ENCODE measurements around the gene TTI1. TPM values are rescaled to one million over a fixed set of nuclear protein-coding genes. Genes with fewer than 3 reads are reported as not detected.

TTI1 gene
- total and polyA plus RNA-seq, 7 donors, result 11.4 to 29.7 (median 15.4) TPM

DNA sequence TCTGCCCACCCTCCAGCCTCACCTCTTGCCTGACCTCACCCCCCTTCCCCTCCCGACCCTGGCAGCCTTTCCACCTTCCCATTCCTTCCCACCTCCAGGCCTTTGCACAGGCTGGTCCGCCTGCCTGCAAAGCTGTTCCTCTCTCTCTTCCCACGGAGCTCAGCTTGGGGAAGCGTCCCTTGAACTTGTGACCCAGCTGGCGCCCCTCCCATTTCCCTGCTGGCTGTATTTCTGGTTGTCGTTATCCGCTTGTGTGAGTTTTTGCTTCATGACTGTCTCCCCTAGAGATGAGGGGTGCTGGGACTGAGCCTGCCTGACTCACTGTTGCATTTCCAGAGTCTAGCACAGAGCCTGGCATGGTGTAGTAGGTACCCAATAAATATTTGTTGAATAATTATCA, 97.8 kb downstream of the TTI1 start:
- H3K27ac ChIP-seq, result no peak overlapping the region
- H3K27me3 ChIP-seq (ENCODE audit: insufficient read depth in 3 of 3, low read length in 2 of 3), result peaks cover 0 to 12% (median 2%) of the 10 kb centered on the region in 3 donors
- no peak for TF ChIP-seq CTCF (IDR thresholded peaks at IDR 0.05)
- H3K9me3 ChIP-seq, result no peaks in the 10 kb centered on the region
- no peaks in the 10 kb centered on the region for H3K36me3 ChIP-seq (ENCODE audit: insufficient read depth in 1 of 2, low read depth in 1 of 2)
- intact Hi-C loops (cut with DNase I), result no loop called here
- H3K4me3 ChIP-seq, result no peak overlapping the region
- H3K4me1 ChIP-seq, result no peaks in the 10 kb centered on the region
- ATAC-seq, result no peak
- 40 to 47% (median 43%) methylated on average over 7 of the region's 7 CpGs for whole genome bisulfite sequencing, 3 donors
- DNase-seq, result no peak

DNA sequence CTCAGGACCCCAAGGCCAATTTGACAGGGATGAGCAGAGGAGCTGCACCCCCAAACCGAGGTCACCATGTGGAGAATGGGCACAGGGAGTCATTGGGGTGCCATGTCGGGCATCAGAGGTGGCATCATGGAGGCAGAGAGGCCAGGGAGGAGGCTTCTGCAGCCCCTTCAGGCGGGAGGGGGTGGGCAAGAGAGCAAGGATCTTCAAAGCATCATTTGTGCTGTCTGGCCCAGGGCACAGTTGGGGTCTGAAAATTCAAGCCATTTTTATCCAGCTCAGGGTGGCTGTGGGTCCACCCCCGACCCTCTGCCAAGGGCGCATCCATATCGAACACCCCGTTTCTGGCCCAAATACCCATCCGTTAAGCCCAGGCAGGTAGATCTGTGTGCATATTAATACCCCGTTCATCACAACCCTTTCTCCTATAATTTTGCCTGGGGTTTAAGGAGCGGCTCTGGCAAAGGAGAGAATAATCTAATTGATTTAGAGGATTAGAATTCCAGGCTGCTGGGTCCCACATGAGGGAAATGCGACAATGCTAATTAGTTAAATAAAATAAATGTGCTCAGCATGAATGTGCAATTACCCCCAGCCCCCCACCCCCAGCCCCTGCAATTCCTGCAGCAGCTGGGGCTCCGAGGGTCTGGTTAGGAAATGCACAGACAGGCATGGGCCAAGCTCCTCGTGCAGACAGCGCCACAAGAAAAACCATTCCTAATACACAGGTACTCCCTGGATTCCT, 98.5 kb downstream of the TTI1 start:
- H3K27ac ChIP-seq, result no peak overlapping the region
- DNase-seq (no peak), ATAC-seq (no peak)
- no peaks in the 10 kb centered on the region for H3K4me1 ChIP-seq
- TF ChIP-seq CTCF (IDR thresholded peaks at IDR 0.05), result no peak
- H3K4me3 ChIP-seq, result no peak overlapping the region
- intact Hi-C loops (cut with DNase I), result no loop called here
- H3K9me3 ChIP-seq, result no peaks in the 10 kb centered on the region
- WGBS, 3 donors, result 78 to 80% (median 80%) methylated on average over 14 of the region's 14 CpGs
- no peaks in the 10 kb centered on the region for H3K36me3 ChIP-seq (ENCODE audit: insufficient read depth in 1 of 2, low read depth in 1 of 2)
- H3K27me3 ChIP-seq (ENCODE audit: insufficient read depth in 3 of 3, low read length in 2 of 3), result peaks cover 0 to 15% (median 3%) of the 10 kb centered on the region in 3 donors

GRCh38 chr20:37933786-37934633, 99.2 kb downstream of the TTI1 start:
- no peaks in the 10 kb centered on the region for H3K36me3 ChIP-seq (ENCODE audit: insufficient read depth in 1 of 2, low read depth in 1 of 2)
- peaks cover 0 to 15% (median 3%) of the 10 kb centered on the region in 3 donors for H3K27me3 ChIP-seq (ENCODE audit: insufficient read depth in 3 of 3, low read length in 2 of 3)
- intact Hi-C loops (cut with DNase I), result no loop called here
- H3K9me3 ChIP-seq, result no peaks in the 10 kb centered on the region
- DNase-seq, result no peak
- H3K4me3 ChIP-seq, result no peak overlapping the region
- TF ChIP-seq CTCF (IDR thresholded peaks at IDR 0.05), result no peak
- no peak overlapping the region for H3K27ac ChIP-seq
- no peaks in the 10 kb centered on the region for H3K4me1 ChIP-seq
- ATAC-seq, result no peak
- WGBS, 3 donors, result 76 to 78% (median 77%) methylated on average over 15 of the region's 15 CpGs

Other genes with a start within 250 kb of the TTI1 start
- under 1 TPM; 0.49 to 0.95 (median 0.88) TPM for gene VSTM2L, start 130.3 kb downstream of the TTI1 start, total RNA-seq
- 1 to 10 TPM in 1 of 3 donors, under 1 TPM in 2; 0.05 to 2.8 (median 0.10) TPM for gene VSTM2L, start 130.3 kb downstream of the TTI1 start, polyA plus RNA-seq
- gene RPRD1B, start 290 bp upstream of the TTI1 start, total RNA-seq, result 10 to 100 TPM; 32.7 to 55.7 (median 44.4) TPM
- gene RPRD1B, start 290 bp upstream of the TTI1 start, polyA plus RNA-seq, result 10 to 100 TPM; 14.0 to 29.9 (median 29.4) TPM
- gene TGM2, start 131.8 kb upstream of the TTI1 start, total RNA-seq, result 100 to 1,000 TPM in 3 of 4 donors, 10 to 100 TPM in 1; 38.0 to 235 (median 134) TPM
- gene TGM2, start 131.8 kb upstream of the TTI1 start, polyA plus RNA-seq, result 100 to 1,000 TPM in 1 of 3 donors, 10 to 100 TPM in 2; 23.6 to 168 (median 57.4) TPM
- 1 to 10 TPM in 1 of 4 donors, under 1 TPM in 3; 0.16 to 2.4 (median 0.48) TPM for gene KIAA1755, start 227.3 kb upstream of the TTI1 start, total RNA-seq
- gene KIAA1755, start 227.3 kb upstream of the TTI1 start, polyA plus RNA-seq, result under 1 TPM; 0.20 to 0.30 (median 0.29) TPM